MCF 10A (cell line): ENCODE results near the gene PPP1R12B. TPM values are rescaled to one million over a fixed set of nuclear protein-coding genes. Genes with fewer than 3 reads are reported as not detected.
A peak's percentile ranks its signal among the peaks of the same experiment; 100 is the strongest.
"Not testable (repeated sequence)": the region's sequence is repeated elsewhere in the genome, so short reads cannot be mapped to it uniquely, and the experiment has no call there.

Experiments used
- BruUV-seq: library from RNA; stranded (reverse); fragments of 400-500 nt; replicated peaks from 2 replicates; lab custom pipeline; 2021; lab: Mats Ljungman, UMichigan
- CTCF ChIA-PET: fragments of 300-600 bp; sonication (Branson Sonifier 250); formaldehyde crosslinking; extraction: SDS; loops from one replicate; lab custom pipeline; 2021; ENCODE audit warnings: antibody characterized with exemption, inconsistent platforms; lab: Yijun Ruan, JAX
- POLR2A ChIA-PET: fragments of 300-600, 350-650 bp; sonication (Branson Sonifier 250); formaldehyde crosslinking; extraction: SDS; loops from one replicate; lab custom pipeline; 2020; ENCODE audit warnings: antibody characterized with exemption, inconsistent platforms; lab: Yijun Ruan, JAX
- DNase-seq: peaks from one replicate; pipeline ENCODE4 v3.0.0-alpha.2; 2018; ENCODE audit not compliant: unreplicated experiment
- H3K27ac Mint-ChIP-seq: one replicate; pipeline ENCODE4 v1.8.0; 2022; ENCODE audit warnings: mild to moderate bottlenecking, low read depth, mixed read lengths; ENCODE audit not compliant: unreplicated experiment
- H3K27me3 Mint-ChIP-seq: one replicate; pipeline ENCODE4 v1.8.0; 2022; ENCODE audit warnings: mixed read lengths; ENCODE audit not compliant: insufficient read depth, unreplicated experiment
- H3K36me3 Mint-ChIP-seq: one replicate; pipeline ENCODE4 v1.8.0; 2022; ENCODE audit warnings: mild to moderate bottlenecking, moderate library complexity, mixed read lengths; ENCODE audit not compliant: insufficient read depth, unreplicated experiment
- H3K4me1 Mint-ChIP-seq: one replicate; pipeline ENCODE4 v1.8.0; 2022; ENCODE audit warnings: mixed read lengths; ENCODE audit not compliant: insufficient read depth, unreplicated experiment
- H3K4me3 Mint-ChIP-seq: one replicate; pipeline ENCODE4 v1.8.0; 2022; ENCODE audit warnings: mild to moderate bottlenecking, moderate library complexity, mixed read lengths; ENCODE audit not compliant: unreplicated experiment
- H3K9me3 Mint-ChIP-seq: one replicate; pipeline ENCODE4 v1.8.0; 2022; ENCODE audit warnings: mixed read lengths; ENCODE audit not compliant: unreplicated experiment
- intact Hi-C: fragments of 100-400 bp; cut with micrococcal nuclease; formaldehyde crosslinking; loops from 2 replicates; pipeline ENCODE4 v1.14.1; 2022
- total RNA-seq: library from RNA; stranded (reverse); gene quantifications from 2 replicates; pipeline ENCODE4 v1.2.3, GENCODE V29; 2022
- TF ChIP-seq, protein P1 (sequence below): fragments of 200-600 bp; IDR thresholded peaks from one replicate; pipeline ENCODE4 v1.8.0; 2022; ENCODE audit warnings: antibody characterized with exemption, mild to moderate bottlenecking; ENCODE audit not compliant: unreplicated experiment

PPP1R12B gene
- total RNA-seq, 1 experiment from 2014 or later, result 33.8 TPM

DNA sequence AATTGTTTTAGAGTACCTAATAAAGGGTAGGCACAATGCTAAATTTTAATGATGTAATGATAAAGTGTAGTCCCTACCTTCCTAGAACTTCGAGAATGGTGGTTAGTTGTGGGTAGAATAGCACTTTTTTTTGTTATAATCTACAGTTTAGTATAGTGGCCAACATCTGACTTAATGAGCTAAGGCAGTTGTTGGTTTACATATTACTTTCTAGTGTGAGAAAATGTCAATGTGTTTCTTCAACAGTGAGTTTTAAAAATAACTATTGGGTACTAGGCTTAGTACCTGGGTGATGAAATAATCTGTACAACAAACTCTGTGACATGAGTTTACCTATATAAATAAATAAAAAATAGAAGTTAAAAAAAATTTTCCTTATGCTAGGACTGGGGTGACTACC, 120.6 kb downstream of the PPP1R12B start:
- BruUV-seq, DNase-seq, POLR2A ChIA-PET, H3K27me3 Mint-ChIP-seq, H3K27ac Mint-ChIP-seq, H3K4me3 Mint-ChIP-seq, intact Hi-C loops, H3K9me3 Mint-ChIP-seq: not testable (repeated sequence)
- Mint-ChIP-seq H3K36me3 (peaks cover 18% of the 10 kb centered on the region), H3K4me1 (peaks cover 15% of the 10 kb centered on the region)
- CTCF ChIA-PET, result interaction anchor here (0.7 to 2.7 kb wide), 5 partner anchors 10 to 530 kb away, joined by 3 to 15 read pairs (median 4); no protein-coding TSS in a partner anchor

DNA sequence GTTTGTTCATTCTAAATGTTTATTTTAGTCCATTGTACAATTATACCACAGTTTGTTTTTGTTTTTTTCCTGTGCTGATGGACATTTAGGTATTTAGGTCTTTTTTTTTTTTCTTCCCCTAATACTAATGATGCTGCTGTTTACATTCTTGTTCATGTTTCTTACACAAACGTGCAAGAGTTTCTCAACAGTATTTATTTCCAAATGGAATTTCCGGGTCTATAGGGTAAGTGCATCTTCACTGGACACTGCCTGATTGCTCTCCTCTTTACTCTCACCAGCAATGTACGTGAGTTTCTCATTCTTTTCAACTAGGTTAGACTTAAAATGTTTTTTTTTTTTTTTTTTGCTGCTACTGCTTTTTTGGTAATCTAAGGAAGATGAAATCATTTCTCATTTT, 122.7 kb downstream of the PPP1R12B start:
- TF ChIP-seq, protein P1, sequence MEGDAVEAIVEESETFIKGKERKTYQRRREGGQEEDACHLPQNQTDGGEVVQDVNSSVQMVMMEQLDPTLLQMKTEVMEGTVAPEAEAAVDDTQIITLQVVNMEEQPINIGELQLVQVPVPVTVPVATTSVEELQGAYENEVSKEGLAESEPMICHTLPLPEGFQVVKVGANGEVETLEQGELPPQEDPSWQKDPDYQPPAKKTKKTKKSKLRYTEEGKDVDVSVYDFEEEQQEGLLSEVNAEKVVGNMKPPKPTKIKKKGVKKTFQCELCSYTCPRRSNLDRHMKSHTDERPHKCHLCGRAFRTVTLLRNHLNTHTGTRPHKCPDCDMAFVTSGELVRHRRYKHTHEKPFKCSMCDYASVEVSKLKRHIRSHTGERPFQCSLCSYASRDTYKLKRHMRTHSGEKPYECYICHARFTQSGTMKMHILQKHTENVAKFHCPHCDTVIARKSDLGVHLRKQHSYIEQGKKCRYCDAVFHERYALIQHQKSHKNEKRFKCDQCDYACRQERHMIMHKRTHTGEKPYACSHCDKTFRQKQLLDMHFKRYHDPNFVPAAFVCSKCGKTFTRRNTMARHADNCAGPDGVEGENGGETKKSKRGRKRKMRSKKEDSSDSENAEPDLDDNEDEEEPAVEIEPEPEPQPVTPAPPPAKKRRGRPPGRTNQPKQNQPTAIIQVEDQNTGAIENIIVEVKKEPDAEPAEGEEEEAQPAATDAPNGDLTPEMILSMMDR, result no peak
- no TSS peak for BruUV-seq
- Mint-ChIP-seq H3K4me1 (peaks cover 8% of the 10 kb centered on the region), H3K4me3 (no peak overlapping the region), H3K9me3 (no peaks in the 10 kb centered on the region), H3K27me3 (no peaks in the 10 kb centered on the region), H3K36me3 (peaks cover 18% of the 10 kb centered on the region), H3K27ac (no peak overlapping the region)
- POLR2A ChIA-PET, result interaction anchor here (0.7 kb wide), 1 partner anchor 9 kb away, joined by 3 read pairs; no protein-coding TSS in a partner anchor
- DNase-seq, result no peak
- intact Hi-C loops, result no loop called here
- CTCF ChIA-PET, result no interaction called here

DNA sequence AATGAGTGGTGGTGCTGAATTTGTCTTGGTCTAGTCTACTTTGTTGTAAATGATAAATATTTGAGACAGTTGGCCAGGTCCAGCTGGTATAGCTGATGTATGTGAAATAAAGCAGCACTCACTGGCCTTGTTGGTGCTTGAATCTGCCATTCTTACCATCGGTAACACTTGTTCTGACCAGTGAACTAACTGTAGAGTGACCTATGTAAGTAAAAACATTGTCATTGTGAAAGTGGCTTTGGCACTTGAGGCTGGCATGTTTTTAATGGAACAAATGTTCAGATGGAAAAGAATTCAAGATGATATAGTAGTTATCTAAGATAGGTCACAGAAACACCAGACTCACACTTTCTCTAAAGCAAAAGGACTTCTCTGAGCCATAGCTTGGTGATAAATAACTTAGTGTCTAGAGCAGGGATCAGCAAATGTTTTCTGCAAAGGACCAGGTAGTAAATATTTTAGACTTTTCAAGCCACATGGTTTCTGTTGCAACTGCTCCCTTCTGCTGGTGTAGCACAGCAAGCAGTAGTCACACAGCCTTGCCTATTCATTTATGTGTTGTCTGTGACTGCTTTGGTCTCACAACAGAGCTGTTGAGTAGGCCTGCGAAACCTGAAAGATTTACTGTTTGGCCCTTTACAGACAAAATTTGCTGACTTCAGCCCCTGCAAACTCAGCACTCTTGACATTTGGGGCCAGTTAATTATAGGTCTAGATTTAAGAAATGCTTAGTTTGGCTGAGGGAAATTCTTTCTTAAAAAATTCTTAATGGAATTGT, 124.0 kb downstream of the PPP1R12B start:
- H3K4me1 Mint-ChIP-seq, H3K4me3 Mint-ChIP-seq, H3K9me3 Mint-ChIP-seq, H3K27ac Mint-ChIP-seq, DNase-seq, BruUV-seq, intact Hi-C loops, H3K27me3 Mint-ChIP-seq: not testable (repeated sequence)
- POLR2A ChIA-PET, result interaction anchor here (0.8 kb wide), 1 partner anchor 94 kb away, joined by 3 read pairs; no protein-coding TSS in a partner anchor
- CTCF ChIA-PET, result interaction anchor here (1.0 to 1.1 kb wide), 2 partner anchors 8 to 246 kb away, joined by 5 read pairs; no protein-coding TSS in a partner anchor
- H3K36me3 Mint-ChIP-seq, result peaks cover 18% of the 10 kb centered on the region

DNA sequence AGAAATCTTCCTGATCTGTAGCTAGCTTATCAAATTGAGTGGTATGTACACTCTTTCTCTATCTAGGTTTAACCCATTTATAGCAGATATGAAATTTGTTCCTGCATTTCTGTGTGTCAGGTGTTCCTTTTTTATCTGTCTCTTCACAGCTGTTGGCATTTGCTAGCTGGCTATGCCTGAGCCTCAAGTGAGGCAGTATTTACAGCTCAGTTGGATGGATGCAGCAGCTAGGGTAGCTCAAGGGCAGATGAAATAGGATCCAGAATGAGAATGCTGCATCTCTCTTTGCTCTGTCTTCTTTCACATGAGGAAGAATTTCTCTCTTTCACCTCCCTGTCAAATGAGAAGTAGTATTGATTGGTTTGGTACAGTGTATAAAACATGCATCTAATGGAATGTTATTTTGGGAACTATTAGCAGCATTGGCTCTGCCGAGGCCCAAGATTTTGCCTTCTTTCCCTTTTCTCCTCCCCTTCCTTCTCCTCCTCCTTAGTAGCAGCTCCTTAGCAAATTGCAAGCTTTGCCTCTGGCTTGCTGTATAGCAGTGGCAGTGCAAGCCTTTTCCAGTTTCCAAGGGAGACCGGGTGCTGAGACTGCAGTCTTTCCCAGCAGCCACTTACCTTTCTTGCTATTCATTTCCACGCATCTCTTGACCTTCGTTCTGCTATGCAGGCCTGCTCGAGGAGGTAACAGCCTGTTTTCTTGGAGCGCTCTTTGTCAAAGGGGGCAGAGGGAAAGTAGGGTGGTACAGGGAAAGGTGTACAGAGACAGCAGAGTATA, 125.0 kb downstream of the PPP1R12B start:
- intact Hi-C loops, H3K27me3 Mint-ChIP-seq, H3K4me1 Mint-ChIP-seq, H3K9me3 Mint-ChIP-seq, H3K27ac Mint-ChIP-seq, BruUV-seq, H3K4me3 Mint-ChIP-seq, DNase-seq: not testable (repeated sequence)
- H3K36me3 Mint-ChIP-seq, result peaks cover 16% of the 10 kb centered on the region
- ChIA-PET CTCF (interaction anchor here (0.7 to 1.1 kb wide), 3 partner anchors 9 to 245 kb away, joined by 3 to 5 read pairs (median 5); no protein-coding TSS in a partner anchor), POLR2A (interaction anchor here (0.8 kb wide), 1 partner anchor 93 kb away, joined by 3 read pairs; no protein-coding TSS in a partner anchor)

DNA sequence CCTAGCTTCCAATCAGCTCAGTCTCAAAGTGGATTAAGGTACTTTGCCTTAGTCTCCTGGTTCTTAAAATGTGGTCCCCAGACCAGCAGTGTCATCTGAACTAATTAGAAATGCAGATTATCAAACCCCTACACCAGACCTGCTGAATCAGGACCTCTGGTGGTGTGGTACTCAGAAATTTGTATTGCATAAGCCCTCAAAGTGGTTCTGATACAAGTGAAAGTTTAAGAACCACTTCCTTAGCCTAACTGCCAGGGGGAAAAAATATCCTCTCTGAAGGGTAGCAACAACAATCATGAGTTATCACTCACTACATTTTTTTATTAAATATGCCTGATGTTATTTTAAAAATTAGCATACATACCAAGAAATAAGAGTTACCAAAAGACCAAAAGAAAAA, 131.2 kb downstream of the PPP1R12B start:
- ChIA-PET CTCF (interaction anchor here (0.7 to 0.9 kb wide), 2 partner anchors 91 to 239 kb away, joined by 3 to 5 read pairs; no protein-coding TSS in a partner anchor), POLR2A (interaction anchor here (0.6 to 1.0 kb wide), 3 partner anchors 9 to 52 kb away, joined by 3 read pairs; no protein-coding TSS in a partner anchor)
- BruUV-seq, intact Hi-C loops, H3K36me3 Mint-ChIP-seq, H3K4me3 Mint-ChIP-seq, H3K9me3 Mint-ChIP-seq, H3K27me3 Mint-ChIP-seq, DNase-seq, H3K27ac Mint-ChIP-seq: not testable (repeated sequence)
- H3K4me1 Mint-ChIP-seq, result peaks cover 37% of the 10 kb centered on the region

DNA sequence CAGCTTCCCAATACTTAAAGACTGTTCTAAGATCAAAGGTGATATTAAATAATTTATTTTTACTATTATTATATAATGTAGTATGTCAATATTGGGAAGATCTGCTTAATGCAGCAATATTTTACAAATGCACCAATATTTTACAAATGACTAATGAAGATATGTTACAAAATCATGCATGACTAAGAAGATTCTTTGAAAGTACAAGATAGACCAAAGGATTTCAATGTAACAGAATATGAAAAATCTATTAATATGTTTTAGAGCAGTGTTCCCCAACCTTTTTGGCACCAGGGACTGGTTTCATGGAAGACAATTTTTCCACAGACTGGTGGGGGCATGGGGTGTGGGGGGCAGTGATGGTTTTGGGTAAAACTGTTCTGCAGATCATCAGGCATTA, 132.1 kb downstream of the PPP1R12B start:
- ChIA-PET CTCF (interaction anchor here (0.6 to 0.9 kb wide), 4 partner anchors 63 to 238 kb away, joined by 3 to 5 read pairs (median 3); no protein-coding TSS in a partner anchor), POLR2A (interaction anchor here (0.6 to 1.0 kb wide), 3 partner anchors 10 to 48 kb away, joined by 3 read pairs; no protein-coding TSS in a partner anchor)
- H3K4me3 Mint-ChIP-seq, BruUV-seq, DNase-seq, H3K9me3 Mint-ChIP-seq, H3K36me3 Mint-ChIP-seq, H3K27me3 Mint-ChIP-seq, H3K27ac Mint-ChIP-seq, intact Hi-C loops: not testable (repeated sequence)
- peaks cover 37% of the 10 kb centered on the region for H3K4me1 Mint-ChIP-seq

DNA sequence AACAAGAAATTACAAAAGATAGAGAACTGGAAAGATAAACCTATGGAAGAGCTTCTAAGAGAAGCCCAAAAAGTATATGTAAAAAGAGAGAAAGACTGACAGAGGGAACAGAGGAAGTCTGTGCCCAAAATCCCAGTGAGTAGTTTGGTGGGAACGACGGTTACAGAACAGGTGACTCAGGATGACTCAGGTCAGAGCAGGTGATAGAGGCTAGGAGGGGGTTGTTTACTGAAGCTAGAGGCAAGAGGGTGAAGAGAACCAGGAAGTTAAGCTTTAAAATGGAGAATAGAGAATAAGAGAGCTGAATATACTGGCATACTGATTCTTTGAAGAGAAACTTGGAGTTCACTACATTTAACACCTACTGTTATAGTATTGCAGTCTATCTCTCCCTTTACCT, 134.9 kb downstream of the PPP1R12B start:
- H3K9me3 Mint-ChIP-seq, BruUV-seq, intact Hi-C loops, H3K4me3 Mint-ChIP-seq, H3K36me3 Mint-ChIP-seq, H3K27me3 Mint-ChIP-seq: not testable (repeated sequence)
- peak; percentile 92 for DNase-seq
- CTCF ChIA-PET, result interaction anchor here (0.6 to 0.9 kb wide), 3 partner anchors 19 to 282 kb away, joined by 3 read pairs; no protein-coding TSS in a partner anchor
- POLR2A ChIA-PET, result interaction anchor here (0.6 to 1.3 kb wide), 3 partner anchors 18 to 236 kb away, joined by 3 read pairs; no protein-coding TSS in a partner anchor
- peak overlapping the region; percentile 21 for H3K27ac Mint-ChIP-seq
- H3K4me1 Mint-ChIP-seq, result peaks cover 37% of the 10 kb centered on the region
